HuH-7.5 (cell line): Measurements from ENCODE around the gene HLA-F.

Experiments used
- DNase-seq: peaks from one replicate; pipeline ENCODE4 v3.0.0; 2011; ENCODE audit warnings: low spot score

HLA-F gene

GRCh38 chr6:29744131-29744530 is 20.9 kb downstream of the HLA-F start:
- DNase-seq, result no peak

- no peak for DNase-seq
Measured at GRCh38 chr6:29744621-29745020, 21.4 kb downstream of the HLA-F start.

- no peak for DNase-seq
Measured at GRCh38 chr6:29745386-29745785, 22.2 kb downstream of the HLA-F start.

DNA sequence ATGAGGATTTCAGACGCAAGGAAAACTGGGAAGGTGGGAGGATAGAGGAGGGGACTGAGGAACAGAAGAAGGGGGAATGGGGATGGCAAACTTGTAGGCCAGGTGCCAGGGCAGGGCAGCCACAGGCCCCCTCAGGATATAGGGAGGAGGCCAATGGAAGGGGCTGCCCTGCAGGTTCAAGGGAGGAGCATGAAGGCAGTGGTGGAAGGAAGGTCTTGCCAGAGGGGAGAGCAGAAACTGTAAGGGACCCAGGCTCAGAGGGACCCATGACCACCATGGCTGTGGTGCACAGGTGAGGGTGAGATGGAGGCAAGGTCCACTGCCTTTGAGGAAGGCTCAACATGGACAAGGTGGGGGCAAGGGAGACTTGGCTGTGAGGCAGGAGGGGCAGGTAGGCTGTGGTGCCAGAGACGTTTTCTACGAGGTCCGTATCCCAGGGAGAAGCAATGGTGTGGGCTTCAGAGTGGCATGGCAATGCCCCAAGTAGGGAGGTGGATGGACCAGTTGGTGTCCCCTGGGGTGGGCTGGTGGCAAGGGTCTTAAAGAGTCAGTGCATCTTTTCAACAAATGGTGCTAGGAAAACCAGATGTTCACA is 22.7 kb downstream of the HLA-F start:
- DNase-seq, result no peak

DNA sequence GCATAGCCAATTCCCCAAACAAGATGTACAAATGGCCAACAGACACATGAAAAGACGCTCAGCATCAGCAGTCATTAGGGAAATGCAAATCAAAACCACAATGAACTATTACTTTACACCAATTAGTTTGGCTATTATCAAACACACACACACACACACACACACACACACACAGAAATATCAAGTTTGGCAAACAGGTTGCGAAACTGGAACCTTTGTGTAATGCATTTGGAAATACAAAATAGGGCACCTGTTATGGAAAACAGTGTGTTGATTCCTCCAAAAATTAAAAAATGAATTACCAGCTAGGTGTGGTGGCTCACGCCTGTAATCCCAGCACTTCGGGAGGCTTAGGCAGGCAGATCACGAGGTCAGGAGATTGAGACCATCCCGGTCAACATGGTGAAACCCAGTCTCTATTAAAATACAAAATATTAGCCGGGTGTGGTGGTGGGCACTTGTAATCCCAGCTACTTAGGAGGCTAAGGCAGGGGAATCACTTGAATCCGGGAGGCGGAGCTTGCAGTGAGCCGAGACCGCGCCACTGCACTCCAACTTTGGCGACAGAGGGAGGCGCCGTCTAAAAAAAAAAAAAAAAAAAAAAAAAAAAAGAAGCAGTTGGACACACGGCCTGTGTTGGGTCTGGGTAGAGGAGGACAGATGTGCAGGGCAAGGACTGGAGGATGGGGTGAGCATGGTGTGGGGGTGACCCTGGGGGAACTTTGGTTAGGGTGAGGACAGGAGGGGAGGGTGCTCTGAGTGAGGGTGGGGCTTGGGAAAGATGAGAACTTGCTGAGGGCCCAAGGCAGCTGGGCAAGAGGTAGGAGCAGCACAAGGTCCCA is 23.8 kb downstream of the HLA-F start:
- DNase-seq, result no peak

DNA sequence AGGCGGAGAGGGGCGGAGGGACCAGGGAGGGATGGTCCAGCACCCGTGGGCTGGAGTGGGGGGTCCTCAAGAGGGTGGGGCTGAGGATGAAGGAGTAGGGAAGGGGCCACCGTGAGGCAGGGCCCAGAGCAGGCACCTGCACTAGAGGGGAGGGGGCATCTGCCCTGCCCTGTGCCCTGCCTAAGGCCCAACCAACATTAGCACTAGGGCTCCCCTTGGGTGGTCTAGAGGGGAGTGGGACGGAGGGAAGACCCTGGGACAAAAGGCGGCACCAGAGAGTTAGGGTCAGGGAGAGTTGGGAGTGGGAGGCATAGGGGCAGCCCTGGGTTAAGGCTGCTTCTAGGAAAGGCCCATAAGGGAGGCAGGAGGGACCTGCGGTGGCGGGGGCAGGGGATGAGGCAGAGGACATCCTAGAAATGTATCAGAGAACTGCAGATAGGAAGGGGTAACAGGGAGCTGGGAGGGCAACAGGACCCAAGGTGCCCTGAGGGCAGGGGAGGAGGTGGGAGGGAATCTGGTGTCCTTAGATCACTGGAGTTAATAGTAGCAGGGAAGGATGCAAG is 24.5 kb downstream of the HLA-F start:
- DNase-seq, result no peak

DNA sequence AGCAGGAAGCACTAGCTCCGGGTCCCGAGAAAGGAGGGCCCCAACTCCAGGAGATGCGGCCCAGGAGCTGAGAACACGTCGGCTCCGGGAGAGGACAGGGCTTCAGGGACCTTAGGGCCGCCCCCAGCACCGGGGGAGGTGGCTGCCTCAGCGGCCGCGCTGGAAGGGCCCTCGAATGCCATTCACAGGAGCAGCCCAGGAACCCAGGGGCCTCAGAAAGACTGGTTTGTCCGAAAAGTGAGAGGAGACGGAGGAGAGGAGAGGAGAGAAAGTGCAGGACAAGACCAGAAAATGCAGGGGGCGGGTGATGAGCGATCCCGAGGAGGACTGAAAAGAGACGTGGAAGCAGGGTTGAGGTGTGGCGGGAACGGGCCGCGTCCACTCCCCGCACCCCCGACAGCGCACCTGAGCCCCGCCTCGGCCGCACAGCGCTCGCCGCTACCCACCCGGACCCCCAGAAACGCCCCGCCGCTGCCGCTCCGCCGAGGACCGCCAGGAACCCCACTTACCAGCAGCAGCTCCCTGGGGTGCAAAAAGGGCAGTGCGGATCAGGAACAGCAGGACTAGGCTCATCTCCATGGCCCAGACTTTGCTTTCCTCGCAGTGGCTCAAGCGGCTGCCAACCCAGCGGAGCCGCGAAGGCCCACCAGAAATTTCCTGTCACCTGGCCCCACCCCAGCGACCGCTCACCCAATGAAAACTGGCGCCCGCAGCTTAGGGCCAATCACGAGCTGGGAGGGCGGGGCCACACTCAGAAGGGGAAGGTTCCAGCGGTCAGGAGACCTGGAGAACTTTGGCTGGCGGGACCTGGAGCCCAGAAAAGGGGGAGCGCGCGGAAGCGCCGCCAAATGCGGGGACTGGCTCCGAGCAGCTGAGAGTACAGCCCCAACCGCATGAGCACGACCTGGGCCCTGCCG is 25.4 kb downstream of the HLA-F start:
- DNase-seq, result peak; percentile 81

DNA sequence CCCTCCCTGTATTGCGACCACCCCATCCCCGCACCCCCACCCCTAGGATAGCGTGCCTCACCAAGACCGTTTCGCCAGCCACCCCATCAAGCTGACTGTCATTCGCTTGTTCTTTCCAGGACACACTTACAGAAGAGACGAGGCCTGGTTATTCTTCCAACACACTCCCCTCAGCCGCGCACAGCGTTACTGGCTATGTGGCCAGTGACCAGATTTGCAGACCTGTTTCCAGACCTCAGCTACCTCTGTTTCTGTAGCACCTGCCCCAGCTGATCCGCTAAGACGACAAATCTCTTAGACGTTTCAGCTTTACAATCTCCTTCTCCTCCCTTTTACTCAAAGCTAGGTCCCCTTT is 26.1 kb downstream of the HLA-F start:
- no peak for DNase-seq

- no peak for DNase-seq
Measured at GRCh38 chr6:29749668-29750067, 26.4 kb downstream of the HLA-F start.

DNA sequence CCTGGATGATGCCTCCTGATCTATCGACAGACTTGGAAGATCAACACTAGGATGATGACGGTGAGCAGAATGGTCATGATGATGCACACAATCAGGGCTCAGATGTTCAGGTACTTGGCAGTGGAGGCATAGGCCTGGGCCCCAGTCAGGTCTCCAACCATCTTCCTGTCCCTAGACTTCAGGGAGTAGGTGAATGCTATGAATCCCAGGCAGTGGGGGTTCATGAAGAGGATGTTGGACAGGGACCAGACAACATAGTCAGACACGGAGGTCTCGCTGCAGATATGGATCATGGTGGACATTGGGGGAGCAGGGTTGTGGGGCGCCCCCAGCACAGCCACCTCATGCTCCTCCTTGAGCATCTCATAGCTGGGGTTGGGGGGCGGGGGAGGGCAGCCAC is 27.5 kb downstream of the HLA-F start:
- DNase-seq, result no peak

GRCh38 chr6:29751480-29751879 is 28.2 kb downstream of the HLA-F start:
- DNase-seq, result no peak

DNA sequence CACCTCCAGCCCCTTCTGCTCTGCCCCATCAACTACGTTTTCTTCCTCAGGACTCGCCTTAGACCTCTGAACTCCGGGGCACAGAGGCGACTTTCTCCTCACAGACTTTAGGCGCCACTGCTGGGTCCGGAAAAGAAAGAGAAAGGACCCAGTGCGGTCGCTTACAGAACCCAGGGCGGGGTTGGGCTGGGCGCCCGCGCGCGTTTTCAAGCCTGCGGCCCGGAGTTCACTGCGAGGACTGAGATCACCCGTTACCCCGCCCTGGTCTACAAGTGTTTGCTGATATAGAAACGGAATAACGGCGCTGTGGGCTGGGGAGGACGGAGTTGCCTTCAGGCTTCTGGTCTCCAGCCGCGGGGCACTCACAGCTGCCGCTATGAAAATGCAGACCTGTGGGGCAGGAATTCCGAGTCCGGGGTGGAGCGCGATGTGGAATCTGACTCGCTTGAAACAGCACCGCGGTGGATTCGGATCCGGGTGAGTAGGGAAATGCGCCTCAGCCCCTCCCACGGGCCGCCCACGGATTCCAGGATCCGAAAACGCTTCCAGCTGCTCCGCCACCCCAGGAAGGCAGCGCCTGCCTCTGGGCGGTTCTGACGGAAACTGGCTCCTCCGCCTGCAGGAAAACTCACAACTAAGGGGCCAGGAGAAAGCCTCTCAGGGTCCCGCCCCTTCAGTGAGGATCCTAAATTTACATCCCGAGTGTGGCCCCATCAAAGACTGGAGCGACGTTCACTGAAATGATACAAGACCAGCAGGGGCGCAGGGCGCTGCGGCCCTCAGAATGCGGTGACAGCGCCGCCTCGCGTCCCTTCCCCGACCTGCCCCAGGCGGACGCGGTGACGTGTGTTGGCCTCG is 29.4 kb downstream of the HLA-F start:
- peak; percentile 70 for DNase-seq

- DNase-seq, result no peak
Measured at GRCh38 chr6:29753309-29753644, 30.0 kb downstream of the HLA-F start.

- DNase-seq, result no peak
Measured at GRCh38 chr6:29755295-29755871, 32.1 kb downstream of the HLA-F start.

- DNase-seq, result no peak
Measured at GRCh38 chr6:29757282-29757681, 34.0 kb downstream of the HLA-F start.

DNA sequence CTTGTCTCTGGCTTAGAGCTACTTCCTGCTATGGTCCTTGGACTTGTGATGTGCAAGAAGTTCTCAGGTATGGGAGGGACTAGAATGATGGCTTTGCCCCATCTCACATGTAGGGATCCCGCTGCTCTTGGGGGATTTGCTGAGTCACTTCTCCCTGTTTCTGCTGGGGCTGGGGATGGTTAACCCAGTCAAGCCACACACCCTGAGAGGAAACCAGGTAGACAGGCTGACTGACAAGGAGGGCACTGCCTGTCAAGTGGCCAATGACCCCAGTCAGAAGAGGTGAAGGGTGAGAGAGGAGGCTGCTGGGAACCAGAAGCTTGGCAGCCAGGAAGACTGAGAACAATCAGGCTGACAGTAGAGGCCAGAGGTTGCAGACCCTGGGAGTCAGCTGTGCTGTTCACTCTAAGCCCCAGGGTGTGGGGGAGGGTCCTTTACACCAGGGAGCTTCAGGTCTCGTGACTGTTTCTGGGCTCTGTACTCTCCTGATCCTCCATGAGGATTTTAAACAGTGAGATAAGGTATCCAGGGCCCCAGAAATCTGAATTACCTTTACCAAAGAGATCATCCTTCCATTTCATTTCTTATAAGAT is 34.6 kb downstream of the HLA-F start:
- DNase-seq, result no peak

DNA sequence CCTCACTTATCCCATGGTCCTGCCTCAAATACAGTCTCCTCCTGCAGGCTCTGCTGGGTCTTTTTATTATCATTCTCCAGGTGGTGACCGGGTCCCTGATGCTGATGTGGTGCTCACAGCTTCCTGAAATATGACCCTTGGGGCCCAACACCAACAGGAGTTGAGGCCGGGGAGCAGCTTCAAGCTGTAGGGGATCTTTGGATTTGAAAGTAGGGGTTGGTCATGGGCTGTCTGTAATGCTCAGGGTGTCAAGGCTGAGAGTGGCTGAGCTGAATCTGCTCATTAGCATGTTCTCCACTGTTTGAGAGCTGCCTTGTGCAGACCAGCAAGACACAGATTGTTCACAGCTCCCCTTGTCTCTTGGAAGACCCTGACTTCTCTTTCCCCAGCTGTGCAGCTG is 35.5 kb downstream of the HLA-F start:
- DNase-seq, result no peak

- DNase-seq, result no peak
Measured at GRCh38 chr6:29759457-29759856, 36.2 kb downstream of the HLA-F start.

DNA sequence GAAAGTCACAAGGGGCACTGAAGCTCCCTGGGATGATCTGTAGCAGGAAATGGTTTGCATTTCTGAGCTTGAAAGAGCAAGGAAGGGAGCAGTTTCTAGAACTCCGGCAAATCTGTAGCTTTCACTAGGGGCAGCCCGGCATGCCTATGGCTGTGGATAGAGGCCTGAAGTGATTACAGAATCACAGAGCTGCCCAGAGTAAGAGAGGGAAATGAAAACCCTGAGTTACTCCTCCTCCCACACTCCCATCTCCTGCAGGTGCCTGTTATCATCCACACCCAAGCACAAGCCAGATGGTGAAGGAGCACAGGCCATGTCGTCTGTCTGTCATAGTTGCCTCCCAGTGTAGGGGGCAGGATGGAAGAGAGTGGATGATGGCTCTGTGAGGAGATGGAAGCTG is 37.1 kb downstream of the HLA-F start:
- DNase-seq, result no peak

DNA sequence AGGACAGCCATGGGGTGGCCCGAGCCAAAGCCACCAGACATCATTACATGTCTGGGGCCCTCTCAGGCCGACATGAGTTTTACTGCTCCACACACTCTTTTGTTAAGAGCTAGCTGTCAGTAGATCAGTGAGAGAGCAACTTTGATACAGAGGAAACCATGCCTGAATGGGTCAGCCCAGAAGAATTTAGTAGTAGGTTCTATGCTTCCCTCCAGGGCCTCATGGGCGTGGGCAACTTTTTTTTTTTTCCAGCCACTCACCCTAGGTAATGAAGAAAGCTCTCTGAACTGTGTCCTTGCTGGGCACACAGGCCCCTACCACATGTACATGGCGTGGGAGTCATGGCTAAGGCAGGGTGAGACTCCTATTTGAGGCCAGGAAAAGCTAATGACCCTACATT is 38.8 kb downstream of the HLA-F start:
- no peak for DNase-seq

DNA sequence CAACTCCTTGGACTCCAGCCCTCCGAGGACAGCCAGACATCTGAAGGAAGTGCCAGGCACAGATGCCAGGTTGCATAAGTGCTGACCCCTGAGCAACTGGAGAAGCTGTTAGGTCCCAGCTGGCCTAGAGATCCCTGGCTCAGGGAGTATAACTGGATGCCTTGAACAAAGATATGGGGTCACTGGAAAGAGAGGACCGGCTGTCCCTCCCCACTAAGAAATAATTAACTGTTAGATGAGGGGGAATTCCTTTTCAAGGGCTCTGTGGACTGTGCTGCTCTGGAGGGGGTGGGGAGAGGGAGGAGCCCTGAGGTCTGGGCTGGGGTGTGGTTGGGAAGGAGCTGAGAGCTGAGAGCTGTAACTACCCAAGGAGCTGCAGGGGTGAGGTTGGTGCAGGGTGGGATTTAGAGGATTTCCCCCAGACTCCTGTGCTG is 39.6 kb downstream of the HLA-F start:
- DNase-seq, result no peak
